HL-60/S4 treated with phorbol 12-myristate 13-acetate at 8.2 ng/mL for 4 days and 3 days (cell line): Measurements from ENCODE around the gene TNPO1.
"Not testable (repeated sequence)": the region's sequence is repeated elsewhere in the genome, so short reads cannot be mapped to it uniquely, and the experiment has no call there.

Experiments used
- in situ Hi-C: fragments of 300-500 bp; cut with MboI; formaldehyde crosslinking; loops from 2 replicates; pipeline ENCODE4 v1.15.0; 2022; ENCODE audit warnings: low sequenced_read_pairs

TNPO1 gene

DNA sequence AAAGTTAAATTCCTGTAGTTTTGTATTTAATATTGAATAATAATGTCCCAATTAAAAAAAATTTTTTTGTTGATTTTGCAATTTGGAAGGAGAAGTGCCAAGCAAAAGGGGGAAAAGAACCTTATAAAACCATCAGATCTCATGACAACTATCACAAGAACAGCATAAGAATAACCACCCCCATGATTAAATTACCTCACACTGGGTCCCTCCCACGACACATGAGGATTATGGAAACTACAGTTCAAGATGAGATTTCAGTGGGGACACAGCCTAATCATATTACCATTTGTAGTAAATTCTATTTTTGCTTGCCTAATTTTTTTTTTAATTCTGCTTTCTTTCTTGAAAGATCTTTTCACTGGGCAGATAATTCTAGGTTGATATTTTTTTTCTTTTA is 106.0 kb downstream of the TNPO1 start:
- in situ Hi-C loops: no loop called here

DNA sequence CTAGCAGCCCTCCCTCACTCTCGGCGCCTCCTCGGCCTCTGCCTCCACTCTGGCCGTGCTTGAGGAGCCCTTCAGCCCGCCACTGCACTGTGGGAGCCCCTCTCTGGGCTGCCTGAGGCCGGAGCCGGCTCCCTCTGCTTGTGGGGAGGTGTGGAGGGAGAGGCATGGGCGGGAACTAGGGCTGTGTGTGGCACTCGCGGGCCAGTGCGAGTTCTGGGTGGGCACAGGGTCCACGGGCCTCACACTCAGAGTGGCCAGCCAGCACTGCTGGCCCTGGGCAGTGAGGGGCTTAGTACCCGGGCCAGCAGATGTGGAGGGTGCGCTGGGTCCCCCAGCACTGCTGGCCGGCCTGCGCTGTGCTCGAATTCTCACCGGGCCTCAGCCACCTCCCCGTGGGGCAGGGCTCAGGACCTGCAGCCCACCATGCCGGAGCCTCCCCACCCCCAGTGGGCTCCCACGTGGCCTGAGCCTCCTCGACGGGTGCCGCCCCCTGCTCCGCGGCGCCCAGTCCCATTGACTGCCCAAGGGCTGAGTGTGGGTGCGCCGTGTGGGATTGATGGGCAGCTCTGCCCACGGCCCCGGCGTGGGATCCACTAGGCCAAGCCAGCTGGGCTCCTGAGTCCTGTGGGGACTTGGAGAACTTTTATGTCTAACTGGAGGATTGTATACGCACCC is 109.0 kb downstream of the TNPO1 start:
- in situ Hi-C loops: no loop called here

DNA sequence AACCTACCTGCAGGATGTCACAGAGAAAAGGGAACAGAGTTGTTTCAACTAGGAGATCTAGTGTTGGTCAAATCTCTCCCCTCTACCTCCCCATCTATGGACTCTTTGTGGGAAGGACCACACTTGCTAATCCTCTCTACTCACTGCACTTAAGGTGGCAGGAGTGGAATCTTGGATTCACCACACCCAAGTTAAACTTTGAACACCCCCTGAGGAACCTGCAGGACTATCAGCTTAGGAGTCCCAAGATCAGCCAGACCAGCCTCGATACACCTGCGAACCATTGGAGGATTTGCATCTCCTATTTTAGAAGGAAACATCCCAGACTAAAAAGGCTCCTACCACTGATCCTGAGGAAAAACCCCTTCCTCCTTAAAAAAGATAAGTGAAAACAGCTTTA is 116.2 kb downstream of the TNPO1 start:
- in situ Hi-C loops: not testable (repeated sequence)

DNA sequence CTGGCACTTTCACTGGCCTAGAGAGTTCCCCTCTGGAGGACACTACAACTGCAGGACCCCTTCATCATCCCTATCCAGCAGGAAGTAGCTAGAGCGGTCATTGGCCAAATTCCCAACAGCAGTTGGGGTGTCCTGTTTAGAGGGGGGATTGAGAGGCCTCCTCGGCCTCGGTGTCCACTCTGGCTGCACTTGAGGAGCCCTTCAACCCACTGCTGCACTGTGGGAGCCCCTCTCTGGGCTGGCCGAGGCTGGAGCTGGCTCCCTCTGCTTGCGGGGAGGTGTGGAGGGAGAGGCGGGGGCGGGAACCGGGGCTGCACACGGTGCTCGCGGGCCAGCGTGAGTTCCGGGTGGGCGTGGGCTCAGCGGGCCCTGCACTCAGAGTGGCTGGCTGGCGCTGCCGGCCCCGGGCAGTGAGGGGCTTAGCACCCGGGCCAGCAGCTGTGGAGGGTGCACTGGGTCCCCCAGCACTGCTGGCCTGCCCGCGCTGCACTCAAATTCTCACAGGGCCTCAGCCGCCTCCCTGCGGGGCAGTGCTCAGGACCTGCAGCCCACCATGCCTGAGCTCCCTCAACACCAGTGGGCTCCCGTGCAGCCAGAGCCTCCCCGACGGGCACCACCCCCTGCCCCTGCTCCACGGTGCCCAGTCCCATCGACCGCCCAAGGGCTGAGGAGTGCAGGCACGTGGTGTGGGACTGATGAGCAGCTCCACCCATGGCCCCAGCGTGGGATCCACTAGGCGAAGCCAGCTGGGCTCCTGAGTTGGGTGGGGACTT is 118.7 kb downstream of the TNPO1 start:
- in situ Hi-C loops: not testable (repeated sequence)

DNA sequence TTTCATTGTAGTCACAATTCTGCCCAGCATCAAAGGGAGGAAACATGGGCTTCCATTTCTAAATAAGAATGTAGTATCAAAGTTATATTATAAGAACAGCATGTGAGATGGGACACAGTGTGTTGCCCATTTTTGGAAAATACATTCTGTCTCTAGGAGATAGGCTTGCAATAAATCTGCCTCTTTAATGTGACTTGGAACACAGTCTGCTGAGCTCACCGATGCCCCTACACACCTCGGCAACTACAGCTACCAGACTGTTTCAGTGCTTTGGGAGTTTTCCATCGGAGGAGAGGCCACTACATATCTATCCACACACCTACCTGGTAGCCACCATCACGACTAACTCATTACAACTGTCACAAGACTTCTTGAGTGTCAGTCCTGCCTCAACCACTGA is 120.4 kb downstream of the TNPO1 start:
- in situ Hi-C loops: no loop called here

DNA sequence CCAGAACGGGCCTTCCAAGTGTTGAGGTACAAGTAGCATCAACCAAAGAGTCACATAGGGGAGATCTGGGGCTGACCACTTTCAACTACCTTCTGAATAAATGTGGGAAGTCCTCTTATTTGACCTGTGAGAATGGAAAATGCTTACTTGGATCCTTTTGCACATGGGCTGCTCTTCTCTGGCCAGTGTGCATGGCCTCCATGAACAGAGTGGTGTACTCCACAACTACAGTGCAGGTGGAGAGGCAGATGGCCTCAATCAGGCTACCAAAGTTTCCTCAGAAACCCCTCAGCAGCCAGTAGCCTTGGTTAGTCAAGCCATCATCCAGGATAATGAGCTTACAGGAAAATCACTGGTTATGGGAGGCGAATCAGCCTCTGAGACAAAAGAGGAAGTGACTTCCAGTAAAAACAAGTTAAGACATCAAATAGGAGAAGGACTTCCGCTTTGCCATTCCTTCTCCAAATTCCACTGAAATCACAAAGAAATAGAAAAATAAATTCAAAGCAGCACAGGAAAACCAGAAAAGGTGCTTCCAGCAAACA is 121.1 kb downstream of the TNPO1 start:
- in situ Hi-C loops: no loop called here

DNA sequence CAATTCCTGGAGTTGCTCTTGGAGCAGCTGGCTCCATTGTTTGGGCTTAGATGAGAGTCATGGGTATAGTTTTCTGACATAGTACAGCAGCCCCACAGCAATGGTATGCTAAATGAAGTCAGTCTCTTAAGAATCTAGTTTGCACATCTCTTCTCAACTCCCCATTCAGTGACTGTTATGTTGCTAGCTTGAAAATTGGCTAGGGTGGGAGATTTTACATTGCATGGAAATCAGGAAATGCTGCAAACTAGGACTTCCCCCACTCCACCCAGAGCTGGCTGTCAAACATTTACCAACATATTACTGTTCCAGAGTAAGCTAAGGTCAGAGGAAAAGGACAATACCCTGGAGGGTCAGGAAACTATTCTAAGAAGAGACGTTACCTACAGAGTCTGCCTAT is 121.7 kb downstream of the TNPO1 start:
- in situ Hi-C loops: no loop called here

DNA sequence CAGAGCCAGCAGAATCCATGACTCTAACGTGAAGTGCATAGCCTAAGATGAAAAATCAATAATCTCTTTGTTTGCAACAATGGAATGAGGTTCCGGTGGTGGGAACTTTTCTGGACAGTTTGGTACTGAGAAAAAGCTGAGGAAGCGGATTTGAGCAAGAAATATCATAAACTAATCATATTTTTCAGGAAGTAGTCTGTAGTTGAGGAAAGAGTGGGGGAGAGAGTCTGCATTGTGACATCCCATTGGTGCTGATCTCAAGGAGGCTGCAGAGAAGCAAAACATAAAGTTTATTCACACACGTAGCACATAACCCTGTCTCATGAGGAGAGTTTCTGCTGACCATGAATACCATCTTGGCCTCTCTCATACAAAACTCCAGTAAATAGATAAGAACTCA is 123.6 kb downstream of the TNPO1 start:
- in situ Hi-C loops: no loop called here

DNA sequence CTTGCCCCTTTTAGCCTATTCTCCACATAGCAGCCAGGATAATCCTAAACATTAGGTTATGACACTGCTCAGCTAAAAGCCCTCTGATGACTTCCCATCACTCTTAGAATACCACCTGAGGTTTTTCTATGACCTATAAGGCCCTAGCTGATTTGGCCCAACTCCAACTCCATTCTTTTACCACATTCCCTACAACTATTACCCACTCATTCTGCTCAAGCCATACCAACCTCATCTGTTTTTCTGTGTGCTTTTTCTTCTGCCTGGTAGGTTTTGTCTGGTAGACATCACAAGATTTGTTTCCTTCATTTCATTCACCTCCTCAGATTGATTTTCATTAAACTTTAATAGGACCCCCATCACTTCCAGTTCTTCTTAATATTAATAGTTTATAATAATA is 126.8 kb downstream of the TNPO1 start:
- in situ Hi-C loops: no loop called here

DNA sequence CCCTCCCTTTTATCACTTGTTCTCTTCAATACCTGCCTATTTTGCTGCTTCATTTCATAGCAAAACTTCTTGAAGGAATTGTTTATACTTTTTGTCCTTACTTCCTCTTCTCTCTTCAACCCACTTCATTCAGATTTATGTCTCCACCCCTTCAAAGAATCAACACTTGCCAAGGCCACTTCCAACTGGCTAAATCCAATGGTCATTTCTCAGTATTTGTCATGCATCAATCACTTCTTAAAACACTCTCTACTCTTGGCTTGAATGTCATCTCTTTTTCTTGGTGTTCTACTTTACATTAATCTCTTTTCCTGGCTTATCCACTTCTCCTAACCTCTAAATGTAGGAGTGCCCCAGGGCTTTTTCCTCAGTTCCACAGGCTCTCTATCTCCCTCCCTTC is 131.0 kb downstream of the TNPO1 start:
- in situ Hi-C loops: no loop called here

DNA sequence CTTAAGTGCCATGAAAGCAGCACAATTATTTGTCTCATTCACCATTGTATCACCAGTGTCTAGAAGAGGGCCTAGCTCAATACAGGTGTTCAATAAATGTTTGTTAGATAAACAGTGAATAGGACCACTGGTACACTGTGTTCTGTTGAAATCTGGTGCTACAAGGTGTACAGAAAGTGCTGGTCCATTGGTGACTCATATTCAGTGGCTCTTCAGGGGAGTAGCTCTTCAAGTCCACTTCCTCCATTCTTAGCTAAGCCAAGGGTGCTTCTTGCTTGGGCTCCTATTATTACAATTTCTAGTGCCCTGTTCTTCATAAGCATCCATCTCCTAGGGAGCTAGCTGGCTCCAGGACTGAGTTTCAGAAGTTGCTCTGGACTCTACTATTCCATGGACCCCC is 133.0 kb downstream of the TNPO1 start:
- in situ Hi-C loops: no loop called here

DNA sequence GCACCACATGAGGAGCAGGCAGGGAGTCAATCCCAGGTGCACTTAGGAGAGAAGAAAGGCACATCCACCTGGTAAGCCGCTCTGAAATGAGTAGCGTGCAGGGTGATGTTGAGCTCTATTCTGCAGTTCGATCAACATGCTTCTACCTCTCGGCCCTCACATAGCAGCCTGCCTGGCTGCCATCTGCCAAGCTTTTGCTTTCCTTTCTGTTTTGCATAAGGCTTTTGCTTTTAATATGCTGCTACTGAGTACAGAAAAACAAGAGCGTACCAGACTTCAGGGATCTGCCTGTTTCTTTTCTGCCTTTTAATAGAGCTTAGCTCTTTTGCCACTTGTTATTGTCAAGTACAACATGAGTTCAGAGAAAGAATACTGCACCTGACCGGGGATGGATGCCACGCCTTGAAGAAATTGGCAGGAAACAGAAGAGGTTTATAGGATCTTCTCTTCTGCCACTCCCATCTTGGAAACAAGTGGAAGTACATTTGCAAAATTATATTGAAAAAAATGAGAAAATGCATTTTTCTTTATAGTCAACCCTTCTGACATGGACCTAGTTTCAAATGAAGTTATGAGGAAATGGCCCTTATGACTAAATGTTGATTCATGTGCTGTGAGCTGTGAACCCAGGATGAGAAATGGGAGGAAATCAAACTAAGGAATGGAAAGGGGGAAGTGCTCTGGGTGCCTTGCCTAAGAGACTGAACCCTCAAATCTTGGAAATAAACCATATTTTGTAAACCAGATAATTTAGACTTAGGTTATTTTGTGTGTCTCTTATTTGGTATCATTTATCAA is 135.4 kb downstream of the TNPO1 start:
- in situ Hi-C loops: no loop called here

DNA sequence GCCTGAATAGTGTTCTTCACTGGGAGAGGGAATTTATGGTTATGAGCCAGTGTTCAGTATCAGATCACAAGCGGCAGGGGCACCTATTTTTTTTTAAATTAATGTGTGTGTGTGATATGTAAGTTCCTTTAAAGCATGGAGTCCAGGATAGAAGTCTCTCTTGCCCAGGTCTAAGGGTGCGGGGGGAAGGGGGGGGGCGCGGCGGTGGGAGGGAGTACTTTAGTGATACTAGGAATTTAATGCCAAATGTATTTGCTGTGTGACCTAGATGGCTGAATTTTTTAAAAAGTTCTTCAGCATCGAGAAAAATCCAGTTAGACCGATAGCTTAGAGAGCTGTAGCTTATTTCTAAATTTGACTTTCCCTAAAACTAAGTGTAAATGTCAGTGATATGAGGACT is 137.9 kb downstream of the TNPO1 start:
- in situ Hi-C loops: no loop called here

DNA sequence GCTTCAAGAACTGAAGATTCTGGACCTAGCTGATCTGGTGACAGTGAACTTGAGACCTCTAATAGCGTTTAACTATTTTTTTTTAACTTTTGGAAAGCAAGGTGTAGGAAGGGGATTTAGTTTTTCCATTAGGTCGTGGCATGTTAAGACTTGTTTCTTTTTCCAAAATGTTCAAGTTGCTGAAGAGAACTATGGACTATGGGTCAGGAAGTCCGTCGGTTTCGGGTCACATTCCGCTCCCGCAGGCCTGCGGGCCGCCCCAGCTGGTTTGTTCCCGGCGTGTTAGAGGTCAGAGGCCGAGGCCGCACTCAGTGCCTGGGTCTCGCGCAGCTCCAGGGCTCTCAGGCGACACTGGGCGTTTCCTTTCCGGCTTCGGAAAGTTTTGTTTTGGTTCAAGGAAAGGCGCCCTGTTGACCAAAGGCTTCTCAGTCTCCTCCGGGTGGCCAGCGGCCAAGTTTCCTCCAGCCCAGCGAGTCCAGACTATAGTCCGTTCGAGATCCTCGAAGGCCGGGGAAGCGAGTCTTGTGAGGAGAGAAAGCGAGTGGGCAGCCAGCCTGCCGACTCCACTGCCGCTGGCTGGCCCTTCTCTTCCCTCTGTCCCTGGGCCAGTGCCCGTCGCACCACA is 138.8 kb downstream of the TNPO1 start:
- in situ Hi-C loops: no loop called here

DNA sequence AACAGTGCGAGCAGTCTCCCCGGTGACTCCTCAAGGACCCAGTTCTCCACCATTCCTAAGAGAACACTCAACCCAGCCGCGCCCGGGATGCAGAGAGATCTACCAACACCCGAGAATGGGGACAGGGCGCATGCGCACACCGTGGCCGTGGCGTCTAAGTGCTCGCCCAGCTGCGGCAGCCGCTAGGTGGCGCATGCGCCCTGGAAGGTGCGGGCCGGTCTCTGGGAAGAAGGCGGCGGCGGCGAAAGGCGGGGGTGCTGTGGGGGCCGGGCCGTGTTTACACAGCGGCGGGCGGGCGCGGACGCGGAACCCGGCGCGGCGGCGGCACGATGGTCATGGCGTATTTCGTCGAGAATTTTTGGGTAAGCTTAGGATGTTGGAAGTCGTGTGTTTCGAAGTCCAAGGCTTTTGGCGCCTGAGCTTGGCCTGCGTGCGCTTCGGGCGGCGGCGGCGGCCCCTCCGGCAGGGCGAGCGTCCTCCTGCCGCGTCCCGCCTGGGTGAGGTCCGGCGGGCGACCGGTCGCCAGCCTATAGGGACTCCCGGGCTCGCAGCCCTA is 139.4 kb downstream of the TNPO1 start, which contains the start of gene FCHO2:
Gene FCHO2, plus strand, starts transcription at position 274 of the 556 bp plus-strand sequence. Its CDS starts 56 bp downstream, at position 330.
- in situ Hi-C loops: no loop called here

DNA sequence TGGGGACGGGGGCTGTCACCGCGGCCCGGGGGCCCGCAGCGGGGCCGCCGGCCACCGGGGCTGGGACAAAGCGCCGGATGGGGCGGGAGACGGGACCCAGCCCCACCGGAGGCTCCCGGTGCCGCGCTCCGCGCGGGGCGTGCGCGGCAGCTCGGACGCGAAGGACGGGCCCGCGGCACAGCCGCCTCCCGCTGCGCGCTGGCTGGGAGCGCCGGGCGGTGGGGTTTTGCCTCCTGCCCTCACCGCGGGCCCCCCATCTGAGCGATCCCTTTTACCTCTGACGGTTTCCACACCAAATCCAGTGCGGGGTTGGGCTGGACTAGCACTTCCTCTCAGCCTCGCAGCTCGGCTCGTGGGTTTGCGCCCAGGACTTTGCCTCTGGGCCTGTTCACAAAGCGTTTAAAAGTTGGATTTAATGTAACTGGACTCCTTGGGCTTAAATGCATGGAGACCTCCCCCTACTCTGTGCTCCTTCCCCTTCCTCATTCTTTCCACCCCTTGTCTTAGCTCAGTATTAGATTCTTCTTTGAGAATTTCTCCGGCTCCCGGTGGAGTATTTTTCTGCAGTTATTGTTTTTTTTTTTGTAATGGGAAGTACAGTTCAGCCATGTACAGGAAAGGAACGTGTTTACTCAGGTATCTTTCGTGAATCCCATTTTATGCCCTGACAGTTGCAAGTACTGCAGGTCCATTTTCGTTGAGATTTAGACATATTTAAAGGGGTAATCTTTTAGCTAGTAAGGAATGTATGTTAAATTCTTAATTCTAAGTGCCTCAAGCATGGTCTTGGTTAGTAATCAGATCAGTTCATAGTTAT is 140.1 kb downstream of the TNPO1 start:
- in situ Hi-C loops: no loop called here

DNA sequence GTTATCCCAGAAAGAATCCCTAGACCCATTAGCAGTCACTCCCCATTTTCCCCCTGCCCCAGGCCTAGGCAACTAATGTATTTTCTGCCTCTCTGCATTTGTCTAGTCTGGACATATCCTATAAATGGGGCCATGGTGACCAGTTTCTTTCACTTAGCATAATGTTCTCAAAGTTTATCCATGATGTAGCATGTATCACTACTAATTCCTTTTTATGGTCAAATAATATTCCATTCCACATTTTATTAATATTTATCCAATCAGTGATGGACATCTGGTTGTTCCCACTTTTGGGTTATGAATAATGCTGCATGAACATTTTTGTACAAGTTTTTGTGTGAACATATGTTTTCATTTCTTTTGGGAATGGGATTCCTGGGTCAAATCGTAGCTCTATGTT is 140.9 kb downstream of the TNPO1 start:
- in situ Hi-C loops: no loop called here

DNA sequence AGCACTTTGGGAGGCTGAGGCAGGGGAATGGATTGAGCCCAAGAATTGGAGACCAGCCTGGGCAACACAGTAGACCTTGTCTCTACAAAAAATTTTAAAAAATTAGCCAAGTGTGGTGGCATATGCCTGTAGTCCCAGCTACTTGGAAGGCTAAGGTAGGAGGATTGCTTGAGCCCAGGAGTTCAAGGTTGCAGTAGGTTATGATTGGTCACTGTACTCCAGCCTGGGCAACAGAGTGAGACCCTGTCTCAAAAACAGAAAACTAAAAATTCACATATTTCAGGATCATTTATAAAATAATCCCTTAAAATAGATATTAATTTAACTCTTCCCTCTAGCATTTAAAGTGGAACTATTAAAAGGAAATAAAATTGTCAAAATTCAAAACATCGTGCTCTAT is 142.8 kb downstream of the TNPO1 start:
- in situ Hi-C loops: no loop called here
